Astrocyte of the cerebellum (primary cell): ENCODE results near the gene MAML3.

ENCODE experiments used
- DNase-seq: peaks from one replicate; pipeline ENCODE4 v3.0.0-alpha.2; 2011; ENCODE audit warnings: low read depth
- H3K4me3 ChIP-seq: 2 replicates; pipeline ENCODE4 v1.5.1; 2011; ENCODE audit warnings: mild to moderate bottlenecking, low read depth, low read length, moderate library complexity
- in situ Hi-C: cut with HindIII; loops from 2 replicates; pipeline ENCODE4 v1.10.0; 2017; ENCODE audit warnings: low sequenced_read_pairs
- TF ChIP-seq, protein P1 (sequence below): IDR thresholded peaks from 2 replicates; pipeline ENCODE4 v1.5.1; 2012; ENCODE audit warnings: low read length, low read depth, moderate library complexity, mild to moderate bottlenecking; ENCODE audit errors: missing control alignments

The MAML3 gene

DNA sequence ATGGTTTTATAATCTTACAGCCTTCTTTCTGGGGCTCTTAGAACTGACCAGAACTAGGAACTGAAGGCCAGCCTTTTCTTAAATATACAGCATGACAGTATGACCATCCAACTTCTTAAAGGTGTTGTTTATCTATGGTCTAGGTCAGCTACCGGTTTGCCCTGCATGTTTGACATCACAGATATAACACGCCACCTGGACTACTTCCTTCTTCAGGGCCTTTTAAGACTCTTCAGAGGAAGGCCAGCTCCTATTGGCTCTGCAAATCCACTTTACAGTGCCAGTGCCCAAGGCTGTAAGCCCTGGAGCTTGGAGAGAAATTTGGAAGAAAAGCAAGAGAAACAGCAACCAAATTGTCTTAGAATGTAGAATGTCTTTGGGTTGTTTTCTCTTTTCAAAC lies 302.9 kb downstream of the MAML3 start:
- TF ChIP-seq, protein P1, sequence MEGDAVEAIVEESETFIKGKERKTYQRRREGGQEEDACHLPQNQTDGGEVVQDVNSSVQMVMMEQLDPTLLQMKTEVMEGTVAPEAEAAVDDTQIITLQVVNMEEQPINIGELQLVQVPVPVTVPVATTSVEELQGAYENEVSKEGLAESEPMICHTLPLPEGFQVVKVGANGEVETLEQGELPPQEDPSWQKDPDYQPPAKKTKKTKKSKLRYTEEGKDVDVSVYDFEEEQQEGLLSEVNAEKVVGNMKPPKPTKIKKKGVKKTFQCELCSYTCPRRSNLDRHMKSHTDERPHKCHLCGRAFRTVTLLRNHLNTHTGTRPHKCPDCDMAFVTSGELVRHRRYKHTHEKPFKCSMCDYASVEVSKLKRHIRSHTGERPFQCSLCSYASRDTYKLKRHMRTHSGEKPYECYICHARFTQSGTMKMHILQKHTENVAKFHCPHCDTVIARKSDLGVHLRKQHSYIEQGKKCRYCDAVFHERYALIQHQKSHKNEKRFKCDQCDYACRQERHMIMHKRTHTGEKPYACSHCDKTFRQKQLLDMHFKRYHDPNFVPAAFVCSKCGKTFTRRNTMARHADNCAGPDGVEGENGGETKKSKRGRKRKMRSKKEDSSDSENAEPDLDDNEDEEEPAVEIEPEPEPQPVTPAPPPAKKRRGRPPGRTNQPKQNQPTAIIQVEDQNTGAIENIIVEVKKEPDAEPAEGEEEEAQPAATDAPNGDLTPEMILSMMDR = no peak
- in situ Hi-C loops = no loop called here
- H3K4me3 ChIP-seq = no peak overlapping the region
- no peak for DNase-seq

DNA sequence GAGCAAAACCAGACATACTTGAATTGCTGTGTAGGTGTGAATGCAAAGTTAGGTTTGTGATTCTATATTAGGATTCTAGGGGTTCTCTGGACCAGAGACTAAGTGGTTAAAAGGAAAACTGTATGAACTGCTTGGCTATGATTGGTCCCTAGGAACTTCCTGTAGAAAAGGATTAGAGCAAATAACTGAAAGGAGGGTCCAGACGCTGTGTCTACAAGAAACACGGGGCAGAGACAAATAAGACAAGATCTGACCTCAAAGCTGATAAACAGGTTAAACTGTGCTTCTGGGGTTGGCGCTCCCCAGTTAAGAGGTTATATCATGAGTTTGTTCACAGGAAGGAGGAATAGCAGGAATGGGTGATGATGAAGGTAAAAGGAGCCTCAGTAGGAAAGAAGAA lies 304.8 kb downstream of the MAML3 start:
- in situ Hi-C loops = no loop called here
- no peak overlapping the region for H3K4me3 ChIP-seq
- DNase-seq = no peak
- TF ChIP-seq, protein P1 = no peak

DNA sequence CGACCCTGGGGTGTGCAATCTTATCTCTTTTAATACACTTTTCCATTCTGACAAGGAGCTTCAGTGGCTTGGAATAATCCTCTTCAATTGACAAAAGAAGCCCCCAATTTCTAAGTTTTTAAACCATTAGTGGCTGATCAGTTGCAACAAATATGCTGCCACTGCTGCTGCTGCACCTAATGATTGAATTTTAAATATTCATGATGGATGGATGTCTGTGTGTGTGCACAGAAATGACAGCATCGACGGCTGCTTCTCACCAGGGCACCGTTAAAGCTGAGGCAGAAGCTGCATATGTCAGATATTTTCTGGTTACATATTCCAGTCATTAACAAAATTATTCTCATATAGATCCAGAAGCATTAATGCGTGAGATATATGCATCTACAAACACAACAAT lies 306.0 kb downstream of the MAML3 start:
- in situ Hi-C loops = no loop called here
- H3K4me3 ChIP-seq = no peak overlapping the region
- TF ChIP-seq, protein P1 = no peak
- no peak for DNase-seq

DNA sequence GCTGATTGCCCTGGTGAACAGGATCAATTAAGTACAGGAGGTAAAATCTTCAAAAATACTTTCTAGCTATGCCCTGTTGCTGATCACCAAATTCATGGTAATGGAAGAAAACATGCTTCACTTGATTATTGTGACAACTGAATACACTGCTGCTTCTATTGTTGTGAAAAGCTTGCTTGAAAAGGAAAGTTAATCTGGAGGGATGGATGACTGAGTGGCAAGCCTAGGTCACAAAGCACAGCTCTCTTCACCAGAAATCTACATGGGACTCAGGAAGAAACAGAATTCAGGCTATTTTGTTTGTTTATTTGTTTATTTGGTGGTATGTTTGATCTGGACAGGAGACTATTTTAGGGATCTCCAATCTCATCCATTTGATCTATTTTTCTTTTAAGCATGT lies 306.4 kb downstream of the MAML3 start:
- in situ Hi-C loops = no loop called here
- TF ChIP-seq, protein P1 = no peak
- DNase-seq = no peak

DNA sequence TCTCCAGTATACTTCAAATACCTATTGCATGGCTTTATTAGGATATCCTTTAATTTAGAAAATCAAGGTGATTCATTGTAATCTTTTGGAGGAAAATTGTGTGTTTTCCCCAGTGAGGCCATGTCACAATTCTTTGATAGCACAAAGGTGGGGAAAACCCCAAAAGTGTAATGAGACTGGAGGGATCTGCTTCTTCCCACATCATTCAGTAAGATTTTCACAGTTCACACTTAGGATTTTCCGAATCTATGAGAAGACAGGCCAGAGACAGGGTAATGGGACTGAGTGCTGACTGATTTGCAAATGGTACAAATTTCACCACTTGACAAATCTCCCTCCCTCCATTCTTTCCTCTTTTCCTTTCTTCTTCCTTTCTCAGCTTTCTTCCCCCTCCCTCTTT lies 307.2 kb downstream of the MAML3 start:
- TF ChIP-seq, protein P1 = no peak
- no peak for DNase-seq
- no peak overlapping the region for H3K4me3 ChIP-seq
- in situ Hi-C loops = no loop called here

More for the DNA sequence above, 306.4 kb downstream of the MAML3 start:
- H3K4me3 ChIP-seq = no peak overlapping the region

DNA sequence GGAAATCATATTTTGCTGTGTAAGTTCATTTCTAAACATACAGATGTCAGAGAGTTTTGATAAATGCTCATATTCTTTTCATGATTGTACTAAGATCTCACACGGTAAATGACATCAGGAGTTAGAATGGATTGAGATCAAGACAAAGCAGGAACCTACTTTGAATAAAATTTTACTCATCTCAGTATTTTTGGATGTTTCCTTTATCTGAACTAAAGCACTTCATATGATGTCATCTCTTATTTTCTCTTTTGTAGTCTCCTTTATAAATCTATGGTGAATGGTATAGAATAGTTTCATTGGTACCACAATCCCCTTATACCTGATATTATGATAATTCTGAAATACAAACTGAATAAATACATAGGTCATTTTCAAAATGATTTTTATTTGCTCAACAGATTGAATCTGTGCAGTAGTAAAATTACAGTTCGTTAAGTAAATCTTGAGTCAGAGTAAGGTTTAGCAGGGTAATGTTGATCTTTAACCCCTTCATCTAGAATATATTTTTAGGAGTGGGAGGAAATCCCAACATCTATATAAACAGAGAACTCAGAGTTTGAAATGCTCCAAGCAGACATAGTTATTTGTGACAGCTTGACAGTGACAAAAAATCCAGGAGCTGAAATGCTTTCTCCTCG lies 308.4 kb downstream of the MAML3 start:
- no peak for DNase-seq
- TF ChIP-seq, protein P1 = no peak
- in situ Hi-C loops = no loop called here
- no peak overlapping the region for H3K4me3 ChIP-seq
